ENCODE measurements around the gene STAM.

DNA sequence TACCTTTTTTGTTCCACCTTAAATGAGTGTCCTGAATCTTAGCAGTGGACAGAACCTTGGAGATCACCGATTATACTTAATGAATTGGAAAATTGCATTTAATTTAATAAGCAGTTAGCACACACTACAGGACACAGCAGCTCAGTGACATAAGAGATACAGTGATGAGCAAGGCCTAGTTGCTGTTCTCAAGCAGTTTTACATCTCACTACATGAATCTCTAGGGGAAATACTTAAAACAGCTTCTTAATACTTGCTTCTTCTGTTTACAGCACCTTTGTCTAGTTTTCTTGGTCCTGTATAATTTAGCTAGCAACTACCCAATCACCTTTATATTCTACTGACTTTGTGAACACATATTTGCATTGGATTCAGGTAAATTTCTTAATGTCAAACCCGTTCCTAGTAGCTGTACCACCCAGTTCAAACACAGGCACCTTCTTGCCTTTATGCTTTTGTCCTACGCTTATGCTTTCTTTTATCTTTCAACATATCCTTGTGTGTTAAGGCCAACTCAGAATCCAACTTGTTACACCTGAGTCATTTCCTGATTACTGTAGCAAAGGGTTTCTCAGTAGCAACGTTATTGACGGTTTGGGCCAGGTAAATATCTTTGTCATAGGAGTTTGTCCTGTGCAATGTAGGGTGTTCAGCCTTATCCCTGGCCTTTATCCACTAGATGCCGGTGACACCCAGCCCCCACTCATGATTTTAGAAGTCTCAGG, 1.8 kb downstream of the STAM start:
- no peak for TF ChIP-seq CTCF (IDR thresholded peaks at IDR 0.05 in 8 of 11, conservative IDR thresholded peaks at IDR 0.05 in 3 of 11)
- no peak for TF ChIP-seq POLR2AphosphoS5 (IDR thresholded peaks at IDR 0.05)
- TF ChIP-seq POLR2A (IDR thresholded peaks at IDR 0.05) = no peak

Measured in spleen (tissue), 7 donors.